Sigmoid colon (tissue), 4 donors: ENCODE data around the gene TMEM185B.

ENCODE experiments used
- CTCF ChIP-seq, 4 experiments: fragments of 450-650 bp in 3 of 4; fragments of 200-600 bp in 1 of 4; IDR thresholded peaks; one replicate each; pipeline ENCODE4 v1.5.1; 2016 to 2019; ENCODE audit warnings: antibody characterized with exemption in 4 of 4, mild to moderate bottlenecking in 3 of 4, moderate library complexity in 2 of 4
- POLR2A ChIP-seq, 2 donors: fragments of 450-650 bp; IDR thresholded peaks; one replicate each; pipeline ENCODE4 v1.6.1; 2016; ENCODE audit warnings: antibody characterized with exemption in 2 of 2, mild to moderate bottlenecking in 2 of 2, moderate library complexity in 2 of 2
- POLR2AphosphoS5 ChIP-seq, 4 donors: sonication (generic); formaldehyde crosslinking; IDR thresholded peaks; one replicate each; pipeline ENCODE4 v1.6.1; 2017; ENCODE audit warnings: antibody characterized with exemption in 4 of 4

GRCh38 chr2:120244656-120245519, 21.7 kb upstream of the TMEM185B start:
- TF ChIP-seq CTCF (IDR thresholded peaks at IDR 0.05), result no peak
- TF ChIP-seq POLR2AphosphoS5 (IDR thresholded peaks at IDR 0.05), result no peak
- no peak for TF ChIP-seq POLR2A (IDR thresholded peaks at IDR 0.05)
